ENCODE data around the gene PPP4R2. TPM values are rescaled to one million over a fixed set of nuclear protein-coding genes. Genes with fewer than 3 reads are reported as not detected.

The PPP4R2 gene
- total RNA-seq, 1 experiment from 2014 or later = 63.2 TPM

DNA sequence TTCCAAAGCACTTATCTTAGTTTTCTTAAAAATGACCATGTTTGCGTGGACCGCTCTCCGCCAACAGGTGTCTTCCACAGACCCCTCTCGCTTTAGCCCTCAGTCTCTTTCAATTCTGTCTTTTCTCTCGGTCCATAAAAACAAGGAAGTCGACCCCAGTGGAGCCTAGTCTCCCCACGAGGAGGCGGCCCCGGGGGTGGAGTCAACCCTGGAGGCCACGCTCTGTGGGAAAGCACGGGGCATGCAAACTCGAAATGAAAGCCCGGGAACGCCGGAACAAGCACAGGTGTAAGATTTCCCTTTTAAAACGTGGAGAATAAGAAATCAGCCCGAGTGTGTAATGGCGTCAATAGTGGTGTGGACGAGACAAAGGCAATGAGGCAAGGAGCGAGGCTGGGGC lies 113.9 kb downstream of the PPP4R2 start:
- Histone ChIP-seq H3K9me2 (ENCODE audit: insufficient read depth) (no peaks in the 10 kb centered on the region), H3K4me1 (replicated peaks; ENCODE audit: insufficient read depth) (no peaks in the 10 kb centered on the region), H4K20me1 (ENCODE audit: insufficient read depth) (no peaks in the 10 kb centered on the region), H3F3A (ENCODE audit: insufficient read depth, low read depth) (no peaks in the 10 kb centered on the region), H3K79me2 (ENCODE audit: low read depth) (no peaks in the 10 kb centered on the region), H3K4me3 (no peak overlapping the region), H3K27ac (no peak overlapping the region), H3K27me3 (ENCODE audit: insufficient read depth, low read depth) (peaks cover 15% of the 10 kb centered on the region; the same call in 1 of the 2 replicates), H3K9me3 (ENCODE audit: insufficient read depth, low read depth) (no peaks in the 10 kb centered on the region), H2AFZ (no peak overlapping the region), H3K36me3 (ENCODE audit: low read depth) (no peaks in the 10 kb centered on the region), H3K4me2 (no peak overlapping the region)
- no peak for DNase-seq
- ChIA-PET CTCF (no interaction called here), POLR2A (ENCODE audit: unreplicated experiment) (no interaction called here)
- intact Hi-C loops (cut with micrococcal nuclease; ENCODE audit: unreplicated experiment) = no loop called here
- no TSS peak for BruUV-seq (replicated peaks)
- TF ChIP-seq, protein P1, sequence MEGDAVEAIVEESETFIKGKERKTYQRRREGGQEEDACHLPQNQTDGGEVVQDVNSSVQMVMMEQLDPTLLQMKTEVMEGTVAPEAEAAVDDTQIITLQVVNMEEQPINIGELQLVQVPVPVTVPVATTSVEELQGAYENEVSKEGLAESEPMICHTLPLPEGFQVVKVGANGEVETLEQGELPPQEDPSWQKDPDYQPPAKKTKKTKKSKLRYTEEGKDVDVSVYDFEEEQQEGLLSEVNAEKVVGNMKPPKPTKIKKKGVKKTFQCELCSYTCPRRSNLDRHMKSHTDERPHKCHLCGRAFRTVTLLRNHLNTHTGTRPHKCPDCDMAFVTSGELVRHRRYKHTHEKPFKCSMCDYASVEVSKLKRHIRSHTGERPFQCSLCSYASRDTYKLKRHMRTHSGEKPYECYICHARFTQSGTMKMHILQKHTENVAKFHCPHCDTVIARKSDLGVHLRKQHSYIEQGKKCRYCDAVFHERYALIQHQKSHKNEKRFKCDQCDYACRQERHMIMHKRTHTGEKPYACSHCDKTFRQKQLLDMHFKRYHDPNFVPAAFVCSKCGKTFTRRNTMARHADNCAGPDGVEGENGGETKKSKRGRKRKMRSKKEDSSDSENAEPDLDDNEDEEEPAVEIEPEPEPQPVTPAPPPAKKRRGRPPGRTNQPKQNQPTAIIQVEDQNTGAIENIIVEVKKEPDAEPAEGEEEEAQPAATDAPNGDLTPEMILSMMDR (conservative IDR thresholded peaks at IDR 0.05) = no peak
- TF ChIP-seq EZH2 (IDR thresholded peaks at IDR 0.05; ENCODE audit: low read depth) = no peak

DNA sequence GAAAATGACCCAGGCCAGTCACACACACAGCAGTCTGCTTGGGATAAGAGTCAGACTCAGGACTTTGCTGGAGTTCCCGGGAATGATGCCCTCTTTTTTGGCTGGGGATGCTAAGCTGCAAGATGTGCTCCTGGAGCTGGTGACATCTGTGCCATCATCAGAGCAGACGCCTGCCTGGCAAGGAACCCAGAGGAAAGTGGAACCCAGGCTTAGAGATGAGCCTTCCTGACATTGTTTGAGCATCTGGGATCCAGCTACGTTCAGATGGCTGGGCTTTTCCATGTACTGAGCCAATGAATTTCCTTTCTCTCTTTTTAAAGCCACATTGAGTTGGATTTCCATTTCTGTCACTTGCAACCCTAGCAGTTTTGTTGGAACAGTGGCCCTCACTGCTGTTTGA lies 118.1 kb downstream of the PPP4R2 start:
- Histone ChIP-seq H2AFZ (no peak overlapping the region), H3K4me2 (no peak overlapping the region), H3K27ac (no peak overlapping the region), H3K9me3 (ENCODE audit: insufficient read depth, low read depth) (no peaks in the 10 kb centered on the region), H4K20me1 (ENCODE audit: insufficient read depth) (no peaks in the 10 kb centered on the region), H3K27me3 (ENCODE audit: insufficient read depth, low read depth) (peaks cover 30% of the 10 kb centered on the region), H3K36me3 (ENCODE audit: low read depth) (no peaks in the 10 kb centered on the region), H3F3A (ENCODE audit: insufficient read depth, low read depth) (no peaks in the 10 kb centered on the region), H3K4me1 (replicated peaks; ENCODE audit: insufficient read depth) (no peaks in the 10 kb centered on the region), H3K9me2 (ENCODE audit: insufficient read depth) (no peaks in the 10 kb centered on the region), H3K79me2 (ENCODE audit: low read depth) (no peaks in the 10 kb centered on the region), H3K4me3 (no peak overlapping the region)
- TF ChIP-seq, protein P1 (conservative IDR thresholded peaks at IDR 0.05) = no peak
- TF ChIP-seq EZH2 (IDR thresholded peaks at IDR 0.05; ENCODE audit: low read depth) = no peak
- BruUV-seq (replicated peaks) = no TSS peak
- ChIA-PET CTCF (no interaction called here), POLR2A (ENCODE audit: unreplicated experiment) (no interaction called here)
- no peak for DNase-seq
- intact Hi-C loops (cut with micrococcal nuclease; ENCODE audit: unreplicated experiment) = no loop called here

DNA sequence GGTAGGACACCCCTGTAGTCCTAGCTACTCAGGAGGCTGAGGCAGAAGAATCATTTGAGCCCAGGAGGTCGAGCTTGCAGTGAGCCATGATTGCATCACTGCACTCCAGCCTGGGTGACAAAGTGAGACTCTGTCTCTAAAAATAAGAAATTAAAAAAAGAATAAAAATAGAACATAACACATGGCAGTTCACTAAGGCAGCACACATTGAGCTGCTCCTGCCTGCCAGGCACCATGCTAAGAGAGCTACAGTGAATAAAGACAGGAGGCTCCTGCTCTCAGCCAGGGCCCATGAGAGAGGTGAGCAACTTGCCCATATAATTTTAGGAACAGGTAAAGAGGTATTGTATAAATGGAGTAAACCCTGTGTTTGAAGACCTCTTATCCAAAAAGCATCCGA lies 119.2 kb downstream of the PPP4R2 start:
- no peaks in the 10 kb centered on the region for H3K9me3 ChIP-seq (ENCODE audit: insufficient read depth, low read depth)
- no peaks in the 10 kb centered on the region for H3K36me3 ChIP-seq (ENCODE audit: low read depth)
- H4K20me1 ChIP-seq (ENCODE audit: insufficient read depth) = no peaks in the 10 kb centered on the region
- TF ChIP-seq EZH2 (IDR thresholded peaks at IDR 0.05; ENCODE audit: low read depth) = no peak
- TF ChIP-seq, protein P1 (conservative IDR thresholded peaks at IDR 0.05) = no peak
- no peaks in the 10 kb centered on the region for H3F3A ChIP-seq (ENCODE audit: insufficient read depth, low read depth)
- intact Hi-C loops (cut with micrococcal nuclease; ENCODE audit: unreplicated experiment) = no loop called here
- H3K27ac ChIP-seq = no peak overlapping the region
- H3K27me3 ChIP-seq (ENCODE audit: insufficient read depth, low read depth) = peaks cover 27% of the 10 kb centered on the region
- no peak for DNase-seq
- no peaks in the 10 kb centered on the region for H3K4me1 ChIP-seq (replicated peaks; ENCODE audit: insufficient read depth)
- no TSS peak for BruUV-seq (replicated peaks)
- no peak overlapping the region for H2AFZ ChIP-seq
- H3K9me2 ChIP-seq (ENCODE audit: insufficient read depth) = no peaks in the 10 kb centered on the region
- H3K4me2 ChIP-seq = no peak overlapping the region
- H3K4me3 ChIP-seq = no peak overlapping the region
- ChIA-PET CTCF (no interaction called here), POLR2A (ENCODE audit: unreplicated experiment) (no interaction called here)
- H3K79me2 ChIP-seq (ENCODE audit: low read depth) = no peaks in the 10 kb centered on the region

Other genes starting within 250 kb of the PPP4R2 start
- 24.4 and 24.8 TPM in 2 replicates for gene SHQ1, start 148.4 kb upstream of the PPP4R2 start, total RNA-seq (2021)
- gene GXYLT2, start 108.8 kb upstream of the PPP4R2 start, total RNA-seq (2021) = 1.7 and 2.9 TPM in 2 replicates
- gene EBLN2, start 64.8 kb downstream of the PPP4R2 start, total RNA-seq (2021) = 5.5 and 5.6 TPM in 2 replicates